ENCODE data around the gene ATP1A3.

- TF ChIP-seq, protein P1, sequence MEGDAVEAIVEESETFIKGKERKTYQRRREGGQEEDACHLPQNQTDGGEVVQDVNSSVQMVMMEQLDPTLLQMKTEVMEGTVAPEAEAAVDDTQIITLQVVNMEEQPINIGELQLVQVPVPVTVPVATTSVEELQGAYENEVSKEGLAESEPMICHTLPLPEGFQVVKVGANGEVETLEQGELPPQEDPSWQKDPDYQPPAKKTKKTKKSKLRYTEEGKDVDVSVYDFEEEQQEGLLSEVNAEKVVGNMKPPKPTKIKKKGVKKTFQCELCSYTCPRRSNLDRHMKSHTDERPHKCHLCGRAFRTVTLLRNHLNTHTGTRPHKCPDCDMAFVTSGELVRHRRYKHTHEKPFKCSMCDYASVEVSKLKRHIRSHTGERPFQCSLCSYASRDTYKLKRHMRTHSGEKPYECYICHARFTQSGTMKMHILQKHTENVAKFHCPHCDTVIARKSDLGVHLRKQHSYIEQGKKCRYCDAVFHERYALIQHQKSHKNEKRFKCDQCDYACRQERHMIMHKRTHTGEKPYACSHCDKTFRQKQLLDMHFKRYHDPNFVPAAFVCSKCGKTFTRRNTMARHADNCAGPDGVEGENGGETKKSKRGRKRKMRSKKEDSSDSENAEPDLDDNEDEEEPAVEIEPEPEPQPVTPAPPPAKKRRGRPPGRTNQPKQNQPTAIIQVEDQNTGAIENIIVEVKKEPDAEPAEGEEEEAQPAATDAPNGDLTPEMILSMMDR (IDR thresholded peaks at IDR 0.05), result no peak
- TF ChIP-seq POLR2AphosphoS5 (IDR thresholded peaks at IDR 0.05), result no peak
- TF ChIP-seq POLR2A (IDR thresholded peaks at IDR 0.05), result no peak
Observed at GRCh38 chr19:41926028-41926762, 67.8 kb downstream of the ATP1A3 start.

All from stomach (tissue), 4 donors.